Measurements from ENCODE around the gene ZNF79.

Gene ZNF79

GRCh38 chr9:127398275-127398647 is 25.9 kb upstream of the ZNF79 start:
- DNase-seq (ENCODE audit: low spot score), result no peak

GRCh38 chr9:127398715-127399400 is 25.3 kb upstream of the ZNF79 start:
- no peak for DNase-seq (ENCODE audit: low spot score)

- no peak for DNase-seq (ENCODE audit: low spot score)
These were observed 24.4 kb upstream of the ZNF79 start for GRCh38 chr9:127399736-127400269.

- DNase-seq (ENCODE audit: low spot score), result peak; percentile 71
These were observed 21.6 kb upstream of the ZNF79 start for GRCh38 chr9:127402401-127403090.

- no peak for DNase-seq (ENCODE audit: low spot score)
These were observed 20.5 kb upstream of the ZNF79 start for GRCh38 chr9:127403507-127404192.

GRCh38 chr9:127404631-127405030 is 19.6 kb upstream of the ZNF79 start:
- DNase-seq (ENCODE audit: low spot score), result no peak

- no peak for DNase-seq (ENCODE audit: low spot score)
These were observed 18.6 kb upstream of the ZNF79 start for GRCh38 chr9:127405344-127406125.

GRCh38 chr9:127406799-127407491 is 17.2 kb upstream of the ZNF79 start:
- DNase-seq (ENCODE audit: low spot score), result no peak

- no peak for DNase-seq (ENCODE audit: low spot score)
These were observed 16.7 kb upstream of the ZNF79 start for GRCh38 chr9:127407492-127407843.

- DNase-seq (ENCODE audit: low spot score), result no peak
These were observed 13.1 kb upstream of the ZNF79 start for GRCh38 chr9:127411122-127411521.

GRCh38 chr9:127415141-127415540 is 9.0 kb upstream of the ZNF79 start:
- DNase-seq (ENCODE audit: low spot score), result no peak

- DNase-seq (ENCODE audit: low spot score), result no peak
These were observed 8.5 kb upstream of the ZNF79 start for GRCh38 chr9:127415657-127416056.

GRCh38 chr9:127417131-127418036 is 6.8 kb upstream of the ZNF79 start:
- DNase-seq (ENCODE audit: low spot score), result no peak

- no peak for DNase-seq (ENCODE audit: low spot score)
These were observed 6.1 kb upstream of the ZNF79 start for GRCh38 chr9:127418037-127418471.

GRCh38 chr9:127419348-127419747 is 4.8 kb upstream of the ZNF79 start:
- no peak for DNase-seq (ENCODE audit: low spot score)

- DNase-seq (ENCODE audit: low spot score), result no peak
These were observed 3.1 kb upstream of the ZNF79 start for GRCh38 chr9:127421057-127421456.

- DNase-seq (ENCODE audit: low spot score), result no peak
These were observed 1.9 kb upstream of the ZNF79 start for GRCh38 chr9:127422133-127422782.

- DNase-seq (ENCODE audit: low spot score), result no peak
These were observed 1.4 kb upstream of the ZNF79 start for GRCh38 chr9:127422787-127423186.

- DNase-seq (ENCODE audit: low spot score), result no peak
These were observed 677 bp upstream of the ZNF79 start for GRCh38 chr9:127423476-127423933.

GRCh38 chr9:127424676-127424999 is 456 bp downstream of the ZNF79 start:
- no peak for DNase-seq (ENCODE audit: low spot score)

Data from globus pallidus (tissue), 1 donor.